ACC112 (cell line): Measurements from ENCODE around the gene CLCA2.
"Not testable (repeated sequence)": the region's sequence is repeated elsewhere in the genome, so short reads cannot be mapped to it uniquely, and the experiment has no call there.

Experiments used
- H2AFZ ChIP-seq: fragments of 200-600 bp; sonication (generic); one replicate; pipeline ENCODE4 v1.6.0; 2017; ENCODE audit warnings: antibody characterized with exemption, low read length; ENCODE audit not compliant: unreplicated experiment
- H3K27ac ChIP-seq: fragments of 200-600 bp; sonication (generic); 2 replicates; pipeline ENCODE4 v1.5.1; 2014; ENCODE audit warnings: low read depth, mild to moderate bottlenecking, antibody characterized with exemption, low read length, moderate library complexity
- H3K27me3 ChIP-seq: fragments of 200-600 bp; sonication (generic); 2 replicates; pipeline ENCODE4 v1.6.1; 2014; ENCODE audit warnings: mild to moderate bottlenecking, antibody characterized with exemption, low read length, moderate library complexity, mixed read lengths; ENCODE audit not compliant: insufficient read depth
- H3K36me3 ChIP-seq: fragments of 200-600 bp; sonication (generic); 2 replicates; pipeline ENCODE4 v1.6.1; 2016; ENCODE audit warnings: mild to moderate bottlenecking, antibody characterized with exemption, low read length, moderate library complexity, mixed read lengths; ENCODE audit not compliant: insufficient read depth
- H3K4me1 ChIP-seq: fragments of 200-600 bp; sonication (generic); one replicate; pipeline ENCODE4 v1.6.1; 2016; ENCODE audit warnings: low read length, mixed read lengths; ENCODE audit not compliant: insufficient read depth, unreplicated experiment, control insufficient read depth
- H3K4me3 ChIP-seq: fragments of 200-600 bp; sonication (generic); 2 replicates; pipeline ENCODE4 v1.5.1; 2014; ENCODE audit warnings: mild to moderate bottlenecking, low read depth, low read length
- H3K79me2 ChIP-seq: fragments of 200-600 bp; sonication (generic); one replicate; pipeline ENCODE4 v1.6.0; 2016; ENCODE audit warnings: low read length; ENCODE audit not compliant: control insufficient read depth, unreplicated experiment, insufficient read depth

CLCA2 gene

GRCh38 chr1:86499987-86500593 is 76.1 kb downstream of the CLCA2 start:
- H3K79me2 ChIP-seq = no peaks in the 10 kb centered on the region
- no peaks in the 10 kb centered on the region for H3K4me1 ChIP-seq
- H3K27ac ChIP-seq = no peak overlapping the region
- H3K27me3 ChIP-seq = 0 out of 2 replicates have a peak, but pooled peaks cover 5% of the 10 kb centered on the region
- H3K4me3 ChIP-seq = no peak overlapping the region
- no peaks in the 10 kb centered on the region for H3K36me3 ChIP-seq
- H2AFZ ChIP-seq = no peak overlapping the region

GRCh38 chr1:86500714-86501113 is 76.7 kb downstream of the CLCA2 start:
- no peaks in the 10 kb centered on the region for H3K36me3 ChIP-seq
- H3K4me1 ChIP-seq = no peaks in the 10 kb centered on the region
- no peak overlapping the region for H3K4me3 ChIP-seq
- 0 out of 2 replicates have a peak, but pooled peaks cover 5% of the 10 kb centered on the region for H3K27me3 ChIP-seq
- H3K79me2 ChIP-seq = no peaks in the 10 kb centered on the region
- no peak overlapping the region for H2AFZ ChIP-seq
- no peak overlapping the region for H3K27ac ChIP-seq

- not testable (repeated sequence) for H3K36me3 ChIP-seq
- Histone ChIP-seq H3K4me3 (peak overlapping the region; percentile 56), H2AFZ (peak overlapping the region; percentile 35)
Observed at GRCh38 chr1:86502125-86502646, 78.2 kb downstream of the CLCA2 start.

GRCh38 chr1:86502721-86503405 is 78.9 kb downstream of the CLCA2 start:
- Histone ChIP-seq H3K27me3 (0 out of 2 replicates have a peak, but pooled peaks cover 5% of the 10 kb centered on the region), H3K79me2 (no peaks in the 10 kb centered on the region), H2AFZ (peak overlapping the region; percentile 35), H3K27ac (no peak overlapping the region), H3K4me3 (peak overlapping the region; percentile 56), H3K36me3 (no peaks in the 10 kb centered on the region), H3K4me1 (no peaks in the 10 kb centered on the region)

More at GRCh38 chr1:86502125-86502646, 78.2 kb downstream of the CLCA2 start:
- H3K27me3 ChIP-seq, H3K4me1 ChIP-seq, H3K79me2 ChIP-seq, H3K27ac ChIP-seq: not testable (repeated sequence)

GRCh38 chr1:86503406-86504136 is 79.6 kb downstream of the CLCA2 start:
- Histone ChIP-seq H3K79me2 (no peaks in the 10 kb centered on the region), H3K4me3 (no peak overlapping the region), H3K27ac (no peak overlapping the region), H2AFZ (no peak overlapping the region), H3K36me3 (no peaks in the 10 kb centered on the region), H3K27me3 (0 out of 2 replicates have a peak, but pooled peaks cover 3% of the 10 kb centered on the region), H3K4me1 (peaks cover 5% of the 10 kb centered on the region)

- Histone ChIP-seq H3K36me3 (no peaks in the 10 kb centered on the region), H3K4me3 (no peak overlapping the region), H3K4me1 (peaks cover 8% of the 10 kb centered on the region), H3K27me3 (no peaks in the 10 kb centered on the region), H3K27ac (no peak overlapping the region), H3K79me2 (no peaks in the 10 kb centered on the region), H2AFZ (no peak overlapping the region)
Observed at GRCh38 chr1:86504137-86504479, 80.1 kb downstream of the CLCA2 start.

- H3K36me3 ChIP-seq = no peaks in the 10 kb centered on the region
- no peak overlapping the region for H3K4me3 ChIP-seq
- no peak overlapping the region for H3K27ac ChIP-seq
- H3K79me2 ChIP-seq = no peaks in the 10 kb centered on the region
- H2AFZ ChIP-seq = no peak overlapping the region
- H3K4me1 ChIP-seq = peaks cover 8% of the 10 kb centered on the region
- no peaks in the 10 kb centered on the region for H3K27me3 ChIP-seq
Observed at GRCh38 chr1:86504895-86505563, 81.1 kb downstream of the CLCA2 start.

GRCh38 chr1:86505564-86505902 is 81.6 kb downstream of the CLCA2 start:
- Histone ChIP-seq H3K79me2 (no peaks in the 10 kb centered on the region), H3K4me1 (peaks cover 8% of the 10 kb centered on the region), H3K36me3 (no peaks in the 10 kb centered on the region), H3K27me3 (no peaks in the 10 kb centered on the region), H2AFZ (no peak overlapping the region), H3K4me3 (no peak overlapping the region), H3K27ac (no peak overlapping the region)
